Left lung (tissue), 10 donors: ENCODE measurements around the gene PCNX1. TPM values are rescaled to one million over a fixed set of nuclear protein-coding genes. Genes with fewer than 3 reads are reported as not detected.

Experiments used
- ATAC-seq: fragments of 200-7000 bp; cut with Tn5 transposase; one replicate; pipeline ENCODE4 v1.9.1; 2020; ENCODE audit warnings: moderate library complexity
- DNase-seq, 4 donors: peaks; one replicate each; pipeline ENCODE4 v3.0.0-alpha.2; 2013 to 2020
- H3K27ac ChIP-seq, 2 donors: fragments of 200-600 bp; sonication (generic) in 1 of 2; one replicate each; pipeline versions ENCODE4 v1.5.0 to v1.8.0; 2020 to 2021
- H3K27me3 ChIP-seq, 2 donors: fragments of 200-600 bp; sonication (generic) in 1 of 2; one replicate each; pipeline versions ENCODE4 v1.5.0 to v1.8.0; 2020 to 2021
- H3K36me3 ChIP-seq, 2 donors: fragments of 200-600 bp; sonication (generic) in 1 of 2; one replicate each; pipeline versions ENCODE4 v1.5.0 to v1.8.0; 2020 to 2021
- H3K4me1 ChIP-seq, 2 donors: fragments of 200-600 bp; one replicate each; pipeline ENCODE4 v1.8.0; 2021
- H3K4me3 ChIP-seq, 2 donors: fragments of 200-600 bp; sonication (generic) in 1 of 2; one replicate each; pipeline versions ENCODE4 v1.5.0 to v1.8.0; 2020 to 2021; ENCODE audit warnings: mild to moderate bottlenecking in 1 of 2
- H3K9me3 ChIP-seq, 2 donors: fragments of 200-600 bp; sonication (generic) in 1 of 2; one replicate each; pipeline versions ENCODE4 v1.5.0 to v1.8.0; 2020 to 2021
- CTCF ChIP-seq, 2 donors: fragments of 200-600 bp; sonication (generic) in 1 of 2; IDR thresholded peaks; one replicate each; pipeline versions ENCODE4 v1.5.0 to v1.8.0; 2021; ENCODE audit warnings: antibody characterized with exemption in 2 of 2
- intact Hi-C, 2 donors: fragments of 100-400 bp; cut with DNase I; formaldehyde crosslinking; loops; one replicate each; pipeline versions ENCODE4 v1.11.2 to v1.14.2; 2022
- polyA plus RNA-seq, 6 donors: library from polyadenylated mRNA; unstranded; fragments of 120-200 nt; gene quantifications; one replicate each; pipeline ENCODE4 v1.2.1, GENCODE V29; 2013; ENCODE audit not compliant: insufficient read length in 6 of 6
- total RNA-seq, 2 donors: library from RNA; stranded (reverse); fragmentation: NEBNext Ultra II Directional; extraction: Animal tissue kit (Norgen Biotek cat#: 25700); gene quantifications; one replicate each; pipeline ENCODE4 v1.2.1, GENCODE V29; 2021
- donor health status: DM: no; HTN: yes; CAD: no.
- donor health status: DM: no; HTN: no; CAD: no.

The PCNX1 gene
- total and polyA plus RNA-seq, 8 donors = 36.9 to 65.8 (median 49.6) TPM

- intact Hi-C loops = no loop called here
- H3K4me1 ChIP-seq = peaks cover 0 to 28% of the 10 kb centered on the region in 2 donors
- no peak overlapping the region for H3K4me3 ChIP-seq
- no peak for DNase-seq
- no peaks in the 10 kb centered on the region for H3K27me3 ChIP-seq
- no peaks in the 10 kb centered on the region for H3K9me3 ChIP-seq
- H3K36me3 ChIP-seq = peaks cover 0 to 18% of the 10 kb centered on the region in 2 donors
- no peak for TF ChIP-seq CTCF (IDR thresholded peaks at IDR 0.05)
- ATAC-seq = no peak
- H3K27ac ChIP-seq = peak overlapping the region in 1 of 2 donors; percentile 24
Measured at GRCh38 chr14:70982200-70982599, 74.9 kb downstream of the PCNX1 start.

- Histone ChIP-seq H3K27ac (no peak overlapping the region), H3K9me3 (no peaks in the 10 kb centered on the region), H3K4me1 (peaks cover 0 to 12% of the 10 kb centered on the region in 2 donors), H3K36me3 (peaks cover 0 to 10% of the 10 kb centered on the region in 2 donors), H3K4me3 (no peak overlapping the region), H3K27me3 (no peaks in the 10 kb centered on the region)
- intact Hi-C loops = no loop called here
- ATAC-seq (no peak), DNase-seq (no peak)
- no peak for TF ChIP-seq CTCF (IDR thresholded peaks at IDR 0.05)
Measured at GRCh38 chr14:70987041-70987440, 79.8 kb downstream of the PCNX1 start.

- intact Hi-C loops = no loop called here
- Histone ChIP-seq H3K4me3 (no peak overlapping the region), H3K4me1 (no peaks in the 10 kb centered on the region), H3K27me3 (no peaks in the 10 kb centered on the region), H3K27ac (no peak overlapping the region), H3K36me3 (peaks cover 0 to 10% of the 10 kb centered on the region in 2 donors), H3K9me3 (no peaks in the 10 kb centered on the region)
- ATAC-seq (no peak), DNase-seq (no peak)
- TF ChIP-seq CTCF (IDR thresholded peaks at IDR 0.05) = no peak
Measured at GRCh38 chr14:70988452-70988851, 81.2 kb downstream of the PCNX1 start.

- Histone ChIP-seq H3K4me3 (no peak overlapping the region), H3K4me1 (peaks cover 0 to 9% of the 10 kb centered on the region in 2 donors), H3K36me3 (peaks cover 0 to 31% of the 10 kb centered on the region in 2 donors), H3K9me3 (no peaks in the 10 kb centered on the region), H3K27me3 (no peaks in the 10 kb centered on the region), H3K27ac (no peak overlapping the region)
- intact Hi-C loops = no loop called here
- ATAC-seq (no peak), DNase-seq (no peak)
- TF ChIP-seq CTCF (IDR thresholded peaks at IDR 0.05) = no peak
Measured at GRCh38 chr14:70993931-70994330, 86.7 kb downstream of the PCNX1 start.

- peaks cover 0 to 26% of the 10 kb centered on the region in 2 donors for H3K36me3 ChIP-seq
- TF ChIP-seq CTCF (IDR thresholded peaks at IDR 0.05) = no peak
- H3K4me3 ChIP-seq = no peak overlapping the region
- H3K27ac ChIP-seq = no peak overlapping the region
- H3K27me3 ChIP-seq = no peaks in the 10 kb centered on the region
- DNase-seq (no peak), ATAC-seq (no peak)
- intact Hi-C loops = no loop called here
- H3K4me1 ChIP-seq = peaks cover 0 to 21% of the 10 kb centered on the region in 2 donors
- no peaks in the 10 kb centered on the region for H3K9me3 ChIP-seq
Measured at GRCh38 chr14:70995211-70995610, 88.0 kb downstream of the PCNX1 start.
